CD1c-positive myeloid dendritic cell (primary cell): ENCODE measurements around the gene PPP1R11.

Experiments
- DNase-seq: peaks from one replicate; pipeline ENCODE4 v3.0.0-alpha.2; 2016; ENCODE audit errors: extremely low spot score

Gene PPP1R11

GRCh38 chr6:30061858-30062458, 5.0 kb upstream of the PPP1R11 start:
- DNase-seq = peak; percentile 17

- no peak for DNase-seq
Observed at GRCh38 chr6:30062471-30063178, 4.4 kb upstream of the PPP1R11 start.

- DNase-seq = no peak
Observed at GRCh38 chr6:30063315-30063714, 3.7 kb upstream of the PPP1R11 start.

- peak; percentile 5 for DNase-seq
Observed at GRCh38 chr6:30066082-30066481, 916 bp upstream of the PPP1R11 start.

- DNase-seq = no peak
Observed at GRCh38 chr6:30067460-30068139, 602 bp downstream of the PPP1R11 start.

GRCh38 chr6:30071081-30071818, 4.3 kb downstream of the PPP1R11 start:
- no peak for DNase-seq

- no peak for DNase-seq
Observed at GRCh38 chr6:30071858-30072257, 4.9 kb downstream of the PPP1R11 start.

GRCh38 chr6:30073489-30074235, 6.7 kb downstream of the PPP1R11 start:
- DNase-seq = no peak

- no peak for DNase-seq
Observed at GRCh38 chr6:30074331-30075093, 7.5 kb downstream of the PPP1R11 start.

GRCh38 chr6:30075094-30075789, 8.2 kb downstream of the PPP1R11 start, which contains the start of gene RNF39:
RNF39 (minus strand) TSS chr6:30075769; CDS start chr6:30075585, 184 bp downstream.
- no peak for DNase-seq

GRCh38 chr6:30075790-30076732, 9.1 kb downstream of the PPP1R11 start:
- no peak for DNase-seq

GRCh38 chr6:30077218-30077617, 10.2 kb downstream of the PPP1R11 start:
- DNase-seq = no peak

GRCh38 chr6:30087876-30088275, 20.9 kb downstream of the PPP1R11 start:
- no peak for DNase-seq

- DNase-seq = no peak
Observed at GRCh38 chr6:30091577-30092381, 24.8 kb downstream of the PPP1R11 start.

- DNase-seq = no peak
Observed at GRCh38 chr6:30092852-30093543, 26.0 kb downstream of the PPP1R11 start.

- DNase-seq = no peak
Observed at GRCh38 chr6:30093951-30094661, 27.1 kb downstream of the PPP1R11 start.

- no peak for DNase-seq
Observed at GRCh38 chr6:30096829-30097228, 29.8 kb downstream of the PPP1R11 start.
